ENCODE measurements around the gene MTERF2.

Gene MTERF2

DNA sequence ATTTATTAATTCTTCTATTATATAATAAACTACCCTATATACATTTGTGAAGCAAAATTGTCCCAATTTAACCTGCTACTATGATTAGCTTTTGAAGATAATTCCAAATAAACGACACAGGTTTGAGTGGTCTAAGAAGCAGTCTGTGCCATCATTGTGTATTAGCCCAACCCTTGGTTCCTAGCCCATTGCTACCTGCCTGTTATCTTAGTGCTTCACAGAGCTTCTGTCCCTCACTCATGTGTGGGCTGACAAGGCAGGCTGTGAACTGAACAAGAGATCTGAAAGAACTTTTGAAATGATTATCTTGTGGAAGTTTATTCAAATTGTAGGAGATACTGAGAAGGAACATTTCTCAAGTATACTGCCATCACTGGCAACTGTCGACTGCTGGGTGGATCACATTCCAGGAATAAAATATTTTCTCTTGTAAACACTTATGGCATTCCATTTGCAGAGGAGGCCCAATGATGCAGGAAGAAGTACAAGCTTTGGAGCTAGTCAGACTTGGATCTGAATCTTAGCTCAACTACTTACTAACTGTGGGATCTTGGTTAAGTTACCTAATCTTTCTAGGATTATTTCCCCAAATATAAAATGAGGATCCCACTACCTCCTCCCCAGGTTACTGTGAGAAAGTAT is 7.8 kb upstream of the MTERF2 start:
- in situ Hi-C loops (cut with HindIII; ENCODE audit: low sequenced_read_pairs), result no loop called here
- no peak overlapping the region for H3K4me3 ChIP-seq (ENCODE audit: low read depth, low read length)
- TF ChIP-seq, protein P1, sequence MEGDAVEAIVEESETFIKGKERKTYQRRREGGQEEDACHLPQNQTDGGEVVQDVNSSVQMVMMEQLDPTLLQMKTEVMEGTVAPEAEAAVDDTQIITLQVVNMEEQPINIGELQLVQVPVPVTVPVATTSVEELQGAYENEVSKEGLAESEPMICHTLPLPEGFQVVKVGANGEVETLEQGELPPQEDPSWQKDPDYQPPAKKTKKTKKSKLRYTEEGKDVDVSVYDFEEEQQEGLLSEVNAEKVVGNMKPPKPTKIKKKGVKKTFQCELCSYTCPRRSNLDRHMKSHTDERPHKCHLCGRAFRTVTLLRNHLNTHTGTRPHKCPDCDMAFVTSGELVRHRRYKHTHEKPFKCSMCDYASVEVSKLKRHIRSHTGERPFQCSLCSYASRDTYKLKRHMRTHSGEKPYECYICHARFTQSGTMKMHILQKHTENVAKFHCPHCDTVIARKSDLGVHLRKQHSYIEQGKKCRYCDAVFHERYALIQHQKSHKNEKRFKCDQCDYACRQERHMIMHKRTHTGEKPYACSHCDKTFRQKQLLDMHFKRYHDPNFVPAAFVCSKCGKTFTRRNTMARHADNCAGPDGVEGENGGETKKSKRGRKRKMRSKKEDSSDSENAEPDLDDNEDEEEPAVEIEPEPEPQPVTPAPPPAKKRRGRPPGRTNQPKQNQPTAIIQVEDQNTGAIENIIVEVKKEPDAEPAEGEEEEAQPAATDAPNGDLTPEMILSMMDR (IDR thresholded peaks at IDR 0.05; ENCODE audit: low read depth, low read length), result no peak
- DNase-seq (ENCODE audit: low read depth, low spot score), result no peak

DNA sequence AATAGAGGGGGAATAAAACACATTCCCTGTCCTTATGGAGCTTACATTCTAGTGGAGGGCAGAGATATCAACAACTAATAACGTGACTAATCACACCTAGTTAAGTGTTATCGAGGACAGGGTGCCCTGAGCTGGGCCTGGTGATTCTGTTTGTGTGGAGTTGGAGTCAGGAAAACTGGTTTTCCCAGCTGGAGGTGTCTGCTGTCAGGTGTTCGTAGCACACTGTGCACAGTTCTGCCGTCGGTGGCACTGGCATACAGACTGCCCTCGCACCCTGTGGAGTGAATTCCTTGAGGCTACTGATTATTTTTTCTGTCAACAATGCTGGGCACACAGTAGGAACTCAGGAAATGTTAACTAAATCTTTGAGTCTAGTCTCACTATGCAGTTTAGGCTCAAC is 900 bp upstream of the MTERF2 start:
- in situ Hi-C loops (cut with HindIII; ENCODE audit: low sequenced_read_pairs), result no loop called here
- TF ChIP-seq, protein P1 (IDR thresholded peaks at IDR 0.05; ENCODE audit: low read depth, low read length), result no peak
- DNase-seq (ENCODE audit: low read depth, low spot score), result no peak
- no peak overlapping the region for H3K4me3 ChIP-seq (ENCODE audit: low read depth, low read length)

DNA sequence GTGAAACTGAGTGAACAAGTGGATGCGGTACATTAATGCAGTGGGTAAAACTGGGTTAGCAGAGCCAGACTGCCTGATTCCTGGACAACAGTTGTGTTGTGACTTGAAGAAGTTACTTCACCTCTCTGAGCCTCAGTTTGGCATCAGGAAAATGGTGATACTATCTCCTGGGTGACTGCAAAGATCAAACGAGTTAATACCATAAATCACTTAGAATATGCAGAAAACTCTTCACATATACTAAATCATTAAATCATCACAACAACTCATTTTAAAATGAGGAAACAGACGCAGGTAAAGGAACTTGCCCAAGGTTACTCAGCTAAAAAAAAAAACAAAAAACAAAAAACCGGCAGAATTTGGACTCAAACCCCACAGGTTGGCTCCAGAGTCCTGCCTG is 811 bp downstream of the MTERF2 start:
- H3K4me3 ChIP-seq (ENCODE audit: low read depth, low read length), result peak overlapping the region; percentile 75
- in situ Hi-C loops (cut with HindIII; ENCODE audit: low sequenced_read_pairs), result no loop called here
- TF ChIP-seq, protein P1 (IDR thresholded peaks at IDR 0.05; ENCODE audit: low read depth, low read length), result no peak
- DNase-seq (ENCODE audit: low read depth, low spot score), result no peak

DNA sequence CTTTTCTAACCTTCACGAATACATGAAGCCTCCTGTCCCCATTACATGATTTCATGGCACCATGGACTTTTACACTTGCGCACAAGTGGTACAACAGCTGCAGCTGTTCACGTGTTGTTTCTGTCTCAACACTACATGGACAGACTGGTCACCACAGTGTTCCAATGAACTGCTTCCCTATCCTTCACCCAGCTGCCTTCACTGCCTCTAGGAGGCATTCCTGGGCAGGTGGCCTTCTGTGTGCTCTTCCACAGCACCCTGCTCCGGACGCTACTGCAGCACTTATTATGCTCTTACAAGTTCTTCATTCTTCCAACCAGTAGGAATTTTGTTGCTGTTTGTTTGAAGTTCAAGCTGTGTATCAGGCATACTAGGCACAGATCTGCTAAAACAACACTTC is 1.5 kb downstream of the MTERF2 start:
- TF ChIP-seq, protein P1 (IDR thresholded peaks at IDR 0.05; ENCODE audit: low read depth, low read length), result no peak
- no peak for DNase-seq (ENCODE audit: low read depth, low spot score)
- no peak overlapping the region for H3K4me3 ChIP-seq (ENCODE audit: low read depth, low read length)
- in situ Hi-C loops (cut with HindIII; ENCODE audit: low sequenced_read_pairs), result no loop called here

DNA sequence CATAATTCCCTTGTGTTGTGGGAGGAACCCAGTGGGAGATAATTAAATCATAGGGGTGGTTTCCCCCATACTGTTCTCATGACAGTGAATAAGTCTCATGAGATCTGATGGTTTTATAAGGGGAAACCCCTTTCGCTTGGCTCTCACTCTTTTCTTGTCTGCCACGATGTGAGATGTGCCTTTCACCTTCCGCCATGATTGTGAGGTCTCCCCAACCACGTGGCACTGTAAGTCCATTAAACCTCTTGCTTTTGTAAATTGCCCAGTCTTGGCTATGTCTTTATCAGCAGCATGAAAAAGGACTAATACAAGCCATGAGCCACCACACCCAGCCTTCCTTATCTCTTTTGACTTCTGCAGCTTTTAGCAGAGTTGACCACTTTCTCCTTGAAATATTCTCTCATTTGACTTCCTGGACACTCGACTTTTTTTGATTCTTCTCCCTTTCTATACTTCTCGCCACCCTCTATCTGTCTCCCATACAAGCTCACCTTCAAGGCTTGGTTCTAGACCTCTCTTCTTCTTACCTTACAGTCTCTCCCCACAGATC is 2.3 kb downstream of the MTERF2 start:
- TF ChIP-seq, protein P1 (IDR thresholded peaks at IDR 0.05; ENCODE audit: low read depth, low read length), result no peak
- in situ Hi-C loops (cut with HindIII; ENCODE audit: low sequenced_read_pairs), result no loop called here
- no peak for DNase-seq (ENCODE audit: low read depth, low spot score)
- H3K4me3 ChIP-seq (ENCODE audit: low read depth, low read length), result no peak overlapping the region

DNA sequence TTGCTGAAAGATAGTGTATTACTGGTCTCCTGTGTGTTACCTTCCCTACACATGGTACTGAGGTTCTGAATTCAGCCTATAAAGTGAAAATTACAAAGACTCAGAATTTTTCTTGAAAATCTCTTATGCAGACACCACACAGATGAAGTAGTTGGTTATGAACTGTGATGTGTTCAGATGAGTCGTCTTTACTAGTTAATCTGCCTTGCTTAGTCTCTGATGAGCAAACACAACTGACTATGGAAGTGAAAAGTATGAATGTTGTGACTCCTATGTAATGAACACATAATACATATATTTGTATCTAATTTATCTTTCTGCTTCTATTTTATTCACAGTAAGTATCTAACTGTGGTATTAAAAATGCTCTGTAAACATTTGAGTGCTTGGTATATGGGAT is 4.7 kb downstream of the MTERF2 start:
- in situ Hi-C loops (cut with HindIII; ENCODE audit: low sequenced_read_pairs), result no loop called here
- TF ChIP-seq, protein P1 (IDR thresholded peaks at IDR 0.05; ENCODE audit: low read depth, low read length), result no peak
- no peak overlapping the region for H3K4me3 ChIP-seq (ENCODE audit: low read depth, low read length)
- no peak for DNase-seq (ENCODE audit: low read depth, low spot score)

All from astrocyte of the spinal cord (primary cell).